Neuron (in vitro differentiated cells): ENCODE results near the gene KRTAP3-3.
"Not testable (repeated sequence)": the region's sequence is repeated elsewhere in the genome, so short reads cannot be mapped to it uniquely, and the experiment has no call there.

Experiments
- H2AFZ ChIP-seq: one replicate; pipeline ENCODE4 v1.6.1; 2013; ENCODE audit warnings: low read depth, mild to moderate bottlenecking, inconsistent platforms, low read length, moderate library complexity
- H3K27me3 ChIP-seq: one replicate; pipeline ENCODE4 v1.6.1; 2013; ENCODE audit warnings: low read length; ENCODE audit not compliant: insufficient read depth
- H3K36me3 ChIP-seq: one replicate; pipeline ENCODE4 v1.6.1; 2013; ENCODE audit warnings: low read length; ENCODE audit not compliant: insufficient read depth
- H3K4me1 ChIP-seq: one replicate; pipeline ENCODE4 v1.6.1; 2013; ENCODE audit warnings: low read length; ENCODE audit not compliant: insufficient read depth
- H3K4me3 ChIP-seq: 2 replicates; pipeline ENCODE4 v1.5.1; 2013; ENCODE audit warnings: mild to moderate bottlenecking, low read length, moderate library complexity
- H3K9me3 ChIP-seq: one replicate; pipeline ENCODE4 v1.6.1; 2013; ENCODE audit warnings: low read length

Gene KRTAP3-3

GRCh38 chr17:41015454-41015853, 21.5 kb upstream of the KRTAP3-3 start:
- Histone ChIP-seq H3K4me1 (no peaks in the 10 kb centered on the region), H3K9me3 (no peaks in the 10 kb centered on the region), H3K4me3 (no peak overlapping the region), H2AFZ (no peak overlapping the region), H3K27me3 (peaks cover 2% of the 10 kb centered on the region), H3K36me3 (no peaks in the 10 kb centered on the region)

GRCh38 chr17:41013606-41014005, 19.6 kb upstream of the KRTAP3-3 start:
- H3K27me3 ChIP-seq, result peaks cover 2% of the 10 kb centered on the region
- H2AFZ ChIP-seq, result no peak overlapping the region
- no peak overlapping the region for H3K4me3 ChIP-seq
- H3K4me1 ChIP-seq, result no peaks in the 10 kb centered on the region
- no peaks in the 10 kb centered on the region for H3K9me3 ChIP-seq
- H3K36me3 ChIP-seq, result no peaks in the 10 kb centered on the region

GRCh38 chr17:41013181-41013580, 19.2 kb upstream of the KRTAP3-3 start:
- no peaks in the 10 kb centered on the region for H3K4me1 ChIP-seq
- no peak overlapping the region for H3K4me3 ChIP-seq
- H2AFZ ChIP-seq, result no peak overlapping the region
- no peaks in the 10 kb centered on the region for H3K9me3 ChIP-seq
- H3K36me3 ChIP-seq, result no peaks in the 10 kb centered on the region
- peaks cover 2% of the 10 kb centered on the region for H3K27me3 ChIP-seq

GRCh38 chr17:41012326-41013120, 18.6 kb upstream of the KRTAP3-3 start:
- no peaks in the 10 kb centered on the region for H3K9me3 ChIP-seq
- H3K27me3 ChIP-seq, result peaks cover 2% of the 10 kb centered on the region
- no peak overlapping the region for H2AFZ ChIP-seq
- no peak overlapping the region for H3K4me3 ChIP-seq
- H3K4me1 ChIP-seq, result no peaks in the 10 kb centered on the region
- H3K36me3 ChIP-seq, result no peaks in the 10 kb centered on the region

- H3K4me1 ChIP-seq, result no peaks in the 10 kb centered on the region
- H2AFZ ChIP-seq, result no peak overlapping the region
- no peaks in the 10 kb centered on the region for H3K27me3 ChIP-seq
- no peaks in the 10 kb centered on the region for H3K9me3 ChIP-seq
- no peak overlapping the region for H3K4me3 ChIP-seq
- no peaks in the 10 kb centered on the region for H3K36me3 ChIP-seq
These were observed 16.5 kb upstream of the KRTAP3-3 start for GRCh38 chr17:41010441-41010840.

- no peak overlapping the region for H2AFZ ChIP-seq
- H3K27me3 ChIP-seq, result no peaks in the 10 kb centered on the region
- no peak overlapping the region for H3K4me3 ChIP-seq
- no peaks in the 10 kb centered on the region for H3K4me1 ChIP-seq
- no peaks in the 10 kb centered on the region for H3K36me3 ChIP-seq
- no peaks in the 10 kb centered on the region for H3K9me3 ChIP-seq
These were observed 16.0 kb upstream of the KRTAP3-3 start for GRCh38 chr17:41009936-41010335.

- no peak overlapping the region for H2AFZ ChIP-seq
- H3K4me3 ChIP-seq, result no peak overlapping the region
- H3K4me1 ChIP-seq, result no peaks in the 10 kb centered on the region
- H3K9me3 ChIP-seq, result no peaks in the 10 kb centered on the region
- H3K27me3 ChIP-seq, result no peaks in the 10 kb centered on the region
- no peaks in the 10 kb centered on the region for H3K36me3 ChIP-seq
These were observed 15.4 kb upstream of the KRTAP3-3 start for GRCh38 chr17:41009301-41009760.

- H3K36me3 ChIP-seq, result no peaks in the 10 kb centered on the region
- H3K9me3 ChIP-seq, result no peaks in the 10 kb centered on the region
- H3K4me3 ChIP-seq, result no peak within 1 kb of the TSS
- peaks cover 1% of the 10 kb centered on the region for H3K27me3 ChIP-seq
- no peak within 1 kb of the TSS for H2AFZ ChIP-seq
- no peaks in the 10 kb centered on the region for H3K4me1 ChIP-seq
These were observed 14.8 kb upstream of the KRTAP3-3 start, which contains the start of gene KRTAP3-1 for GRCh38 chr17:41008811-41009210. KRTAP3-1 (minus strand) TSS chr17:41009128; CDS start chr17:41009074, 54 bp downstream.

- Histone ChIP-seq H3K36me3 (no peaks in the 10 kb centered on the region), H2AFZ (no peak overlapping the region), H3K9me3 (no peaks in the 10 kb centered on the region), H3K4me1 (no peaks in the 10 kb centered on the region), H3K27me3 (peaks cover 3% of the 10 kb centered on the region), H3K4me3 (no peak overlapping the region)
These were observed 10.4 kb upstream of the KRTAP3-3 start for GRCh38 chr17:41004397-41004796.

GRCh38 chr17:41003926-41004325, 10.0 kb upstream of the KRTAP3-3 start:
- Histone ChIP-seq H3K4me1 (no peaks in the 10 kb centered on the region), H3K4me3 (no peak overlapping the region), H2AFZ (no peak overlapping the region), H3K9me3 (no peaks in the 10 kb centered on the region), H3K36me3 (no peaks in the 10 kb centered on the region), H3K27me3 (peaks cover 3% of the 10 kb centered on the region)

- H3K9me3 ChIP-seq, result no peaks in the 10 kb centered on the region
- no peak overlapping the region for H2AFZ ChIP-seq
- H3K4me1 ChIP-seq, result no peaks in the 10 kb centered on the region
- H3K27me3 ChIP-seq, result peaks cover 3% of the 10 kb centered on the region
- no peak overlapping the region for H3K4me3 ChIP-seq
- no peaks in the 10 kb centered on the region for H3K36me3 ChIP-seq
These were observed 8.8 kb upstream of the KRTAP3-3 start for GRCh38 chr17:41002814-41003213.

GRCh38 chr17:41001795-41002194, 7.8 kb upstream of the KRTAP3-3 start:
- Histone ChIP-seq H3K4me1 (no peaks in the 10 kb centered on the region), H2AFZ (no peak overlapping the region), H3K27me3 (peaks cover 3% of the 10 kb centered on the region), H3K36me3 (no peaks in the 10 kb centered on the region), H3K4me3 (no peak overlapping the region), H3K9me3 (no peaks in the 10 kb centered on the region)

GRCh38 chr17:40999563-40999962, 5.6 kb upstream of the KRTAP3-3 start, which contains the start of gene KRTAP3-2:
KRTAP3-2 (minus strand) TSS chr17:40999906; CDS start chr17:40999853, 53 bp downstream.
- H2AFZ ChIP-seq, H3K9me3 ChIP-seq, H3K36me3 ChIP-seq, H3K4me3 ChIP-seq, H3K4me1 ChIP-seq, H3K27me3 ChIP-seq: not testable (repeated sequence)

GRCh38 chr17:40997361-40997760, 3.4 kb upstream of the KRTAP3-3 start:
- no peaks in the 10 kb centered on the region for H3K27me3 ChIP-seq
- no peak overlapping the region for H3K4me3 ChIP-seq
- no peaks in the 10 kb centered on the region for H3K36me3 ChIP-seq
- H3K9me3 ChIP-seq, result no peaks in the 10 kb centered on the region
- H3K4me1 ChIP-seq, result no peaks in the 10 kb centered on the region
- no peak overlapping the region for H2AFZ ChIP-seq
